ENCODE results near the gene WDPCP. TPM values are rescaled to one million over a fixed set of nuclear protein-coding genes. Genes with fewer than 3 reads are reported as not detected.

The WDPCP gene
- polyA plus RNA-seq, 1 donor from 2014 or later, result 8.9 TPM

DNA sequence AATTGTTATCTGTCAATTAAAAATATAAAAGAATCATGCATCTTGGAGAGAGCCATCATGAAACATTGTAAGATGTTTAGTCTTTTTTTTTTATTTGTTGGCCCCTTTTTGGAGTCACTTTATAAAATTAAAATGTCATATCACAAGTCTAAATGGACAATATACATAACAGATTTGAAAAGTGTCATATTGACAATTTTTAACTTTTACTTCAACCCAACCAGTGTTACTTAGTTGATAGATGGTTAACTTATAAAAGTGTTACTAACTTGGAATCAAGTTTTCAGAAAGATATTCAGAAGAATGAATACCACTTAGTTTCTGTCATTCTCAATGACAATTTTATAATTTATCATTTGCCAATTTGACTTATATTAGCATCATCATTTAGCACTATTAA lies 319.3 kb downstream of the WDPCP start:
- Histone ChIP-seq H3K4me2 (ENCODE audit: low read length) (no peak overlapping the region), H3K27me3 (ENCODE audit: insufficient read depth, low read depth, low read length) (no peaks in the 10 kb centered on the region), H3K27ac (ENCODE audit: low read length) (no peak overlapping the region), H3K9me3 (ENCODE audit: low read length) (no peaks in the 10 kb centered on the region), H3K79me2 (replicated peaks; ENCODE audit: insufficient read depth, low read length) (no peaks in the 10 kb centered on the region), H3K9me2 (ENCODE audit: insufficient read depth, low read length) (no peaks in the 10 kb centered on the region), H4K20me1 (ENCODE audit: insufficient read depth) (no peaks in the 10 kb centered on the region), H3F3A (ENCODE audit: insufficient read depth, low read length, poor library complexity, severe bottlenecking) (no peaks in the 10 kb centered on the region), H2AFZ (ENCODE audit: low read depth, low read length) (no peak overlapping the region), H3K36me3 (ENCODE audit: insufficient read depth, low read length) (no peaks in the 10 kb centered on the region), H3K9ac (ENCODE audit: low read length) (no peak overlapping the region), H3K4me3 (ENCODE audit: low read length) (no peak overlapping the region)
- TF ChIP-seq EZH2 (IDR thresholded peaks at IDR 0.05; ENCODE audit: borderline replicate concordance, insufficient read depth, low read length, poor library complexity, severe bottlenecking) (no peak), REST (IDR thresholded peaks at IDR 0.05; ENCODE audit: borderline replicate concordance) (no peak), POLR2AphosphoS5 (IDR thresholded peaks at IDR 0.05) (no peak), EP300 (conservative IDR thresholded peaks at IDR 0.05; ENCODE audit: poor library complexity, severe bottlenecking) (no peak), CTCF (IDR thresholded peaks at IDR 0.05; ENCODE audit: poor library complexity, severe bottlenecking) (no peak), RAD21 (conservative IDR thresholded peaks at IDR 0.05) (no peak), MXI1 (conservative IDR thresholded peaks at IDR 0.05; ENCODE audit: poor library complexity, severe bottlenecking) (no peak)

GRCh38 chr2:63261137-63261621 lies 327.1 kb downstream of the WDPCP start:
- no peak overlapping the region for H3K4me2 ChIP-seq (ENCODE audit: low read length)
- no peaks in the 10 kb centered on the region for H3K79me2 ChIP-seq (replicated peaks; ENCODE audit: insufficient read depth, low read length)
- no peaks in the 10 kb centered on the region for H3K9me3 ChIP-seq (ENCODE audit: low read length)
- no peaks in the 10 kb centered on the region for H3F3A ChIP-seq (ENCODE audit: insufficient read depth, low read length, poor library complexity, severe bottlenecking)
- no peaks in the 10 kb centered on the region for H3K36me3 ChIP-seq (ENCODE audit: insufficient read depth, low read length)
- H3K4me3 ChIP-seq (ENCODE audit: low read length), result no peak overlapping the region
- TF ChIP-seq EP300 (conservative IDR thresholded peaks at IDR 0.05; ENCODE audit: poor library complexity, severe bottlenecking) (no peak), EZH2 (IDR thresholded peaks at IDR 0.05; ENCODE audit: borderline replicate concordance, insufficient read depth, low read length, poor library complexity, severe bottlenecking) (no peak), CTCF (IDR thresholded peaks at IDR 0.05; ENCODE audit: poor library complexity, severe bottlenecking) (no peak), RAD21 (conservative IDR thresholded peaks at IDR 0.05) (no peak), POLR2AphosphoS5 (IDR thresholded peaks at IDR 0.05) (no peak), REST (IDR thresholded peaks at IDR 0.05; ENCODE audit: borderline replicate concordance) (no peak), SMC3 (conservative IDR thresholded peaks at IDR 0.05; ENCODE audit: poor library complexity) (no peak), TAF1 (IDR thresholded peaks at IDR 0.05; ENCODE audit: low read depth) (no peak), MXI1 (conservative IDR thresholded peaks at IDR 0.05; ENCODE audit: poor library complexity, severe bottlenecking) (no peak)
- no peaks in the 10 kb centered on the region for H3K27me3 ChIP-seq (ENCODE audit: insufficient read depth, low read depth, low read length)
- no peak overlapping the region for H3K9ac ChIP-seq (ENCODE audit: low read length)
- H3K9me2 ChIP-seq (ENCODE audit: insufficient read depth, low read length), result no peaks in the 10 kb centered on the region
- H3K27ac ChIP-seq (ENCODE audit: low read length), result no peak overlapping the region
- H4K20me1 ChIP-seq (ENCODE audit: insufficient read depth), result no peaks in the 10 kb centered on the region
- no peak overlapping the region for H2AFZ ChIP-seq (ENCODE audit: low read depth, low read length)

Measured in neural cell (in vitro differentiated cells).